ENCODE results near the gene UTP11. TPM values are rescaled to one million over a fixed set of nuclear protein-coding genes. Genes with fewer than 3 reads are reported as not detected.
"Not testable (repeated sequence)": the region's sequence is repeated elsewhere in the genome, so short reads cannot be mapped to it uniquely, and the experiment has no call there.

UTP11 gene
- total RNA-seq, 1 donor from 2014 or later: 34.2 TPM

- peak; percentile 87 for DNase-seq (ENCODE audit: low spot score)
Measured at GRCh38 chr1:38027201-38028104, 14.9 kb downstream of the UTP11 start.

- DNase-seq (ENCODE audit: low spot score): no peak
Measured at GRCh38 chr1:38028105-38028591, 15.6 kb downstream of the UTP11 start.

GRCh38 chr1:38028671-38029070, 16.1 kb downstream of the UTP11 start:
- no peak for DNase-seq (ENCODE audit: low spot score)

GRCh38 chr1:38029081-38029681, 16.6 kb downstream of the UTP11 start:
- no peak for DNase-seq (ENCODE audit: low spot score)

GRCh38 chr1:38029685-38030511, 17.4 kb downstream of the UTP11 start:
- DNase-seq (ENCODE audit: low spot score): peak; percentile 90

GRCh38 chr1:38030596-38031512, 18.3 kb downstream of the UTP11 start:
- DNase-seq (ENCODE audit: low spot score): no peak

GRCh38 chr1:38031513-38031866, 19.0 kb downstream of the UTP11 start:
- DNase-seq (ENCODE audit: low spot score): no peak

GRCh38 chr1:38032992-38033391, 20.5 kb downstream of the UTP11 start:
- DNase-seq (ENCODE audit: low spot score): not testable (repeated sequence)

- DNase-seq (ENCODE audit: low spot score): no peak
Measured at GRCh38 chr1:38034871-38035270, 22.3 kb downstream of the UTP11 start.

GRCh38 chr1:38037221-38037939, 24.8 kb downstream of the UTP11 start:
- no peak for DNase-seq (ENCODE audit: low spot score)

- no peak for DNase-seq (ENCODE audit: low spot score)
Measured at GRCh38 chr1:38038861-38039260, 26.3 kb downstream of the UTP11 start.

- DNase-seq (ENCODE audit: low spot score): no peak
Measured at GRCh38 chr1:38039331-38040088, 27.0 kb downstream of the UTP11 start.

GRCh38 chr1:38041936-38042834, 29.7 kb downstream of the UTP11 start:
- no peak for DNase-seq (ENCODE audit: low spot score)

- DNase-seq (ENCODE audit: low spot score): no peak
Measured at GRCh38 chr1:38043036-38043747, 30.7 kb downstream of the UTP11 start.

- DNase-seq (ENCODE audit: low spot score): no peak
Measured at GRCh38 chr1:38044221-38045215, 32.0 kb downstream of the UTP11 start.

All from ureter (tissue), 1 donor.